GM12874 (cell line): ENCODE data around the gene EDEM2.

ENCODE experiments used
- TF ChIP-seq, protein P1 (sequence below): IDR thresholded peaks from 2 replicates; pipeline ENCODE4 v1.5.1; 2011; ENCODE audit warnings: low read depth, mild to moderate bottlenecking, control low read depth, low read length, moderate library complexity; ENCODE audit not compliant: insufficient read depth

EDEM2 gene, protein sequence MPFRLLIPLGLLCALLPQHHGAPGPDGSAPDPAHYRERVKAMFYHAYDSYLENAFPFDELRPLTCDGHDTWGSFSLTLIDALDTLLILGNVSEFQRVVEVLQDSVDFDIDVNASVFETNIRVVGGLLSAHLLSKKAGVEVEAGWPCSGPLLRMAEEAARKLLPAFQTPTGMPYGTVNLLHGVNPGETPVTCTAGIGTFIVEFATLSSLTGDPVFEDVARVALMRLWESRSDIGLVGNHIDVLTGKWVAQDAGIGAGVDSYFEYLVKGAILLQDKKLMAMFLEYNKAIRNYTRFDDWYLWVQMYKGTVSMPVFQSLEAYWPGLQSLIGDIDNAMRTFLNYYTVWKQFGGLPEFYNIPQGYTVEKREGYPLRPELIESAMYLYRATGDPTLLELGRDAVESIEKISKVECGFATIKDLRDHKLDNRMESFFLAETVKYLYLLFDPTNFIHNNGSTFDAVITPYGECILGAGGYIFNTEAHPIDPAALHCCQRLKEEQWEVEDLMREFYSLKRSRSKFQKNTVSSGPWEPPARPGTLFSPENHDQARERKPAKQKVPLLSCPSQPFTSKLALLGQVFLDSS

DNA sequence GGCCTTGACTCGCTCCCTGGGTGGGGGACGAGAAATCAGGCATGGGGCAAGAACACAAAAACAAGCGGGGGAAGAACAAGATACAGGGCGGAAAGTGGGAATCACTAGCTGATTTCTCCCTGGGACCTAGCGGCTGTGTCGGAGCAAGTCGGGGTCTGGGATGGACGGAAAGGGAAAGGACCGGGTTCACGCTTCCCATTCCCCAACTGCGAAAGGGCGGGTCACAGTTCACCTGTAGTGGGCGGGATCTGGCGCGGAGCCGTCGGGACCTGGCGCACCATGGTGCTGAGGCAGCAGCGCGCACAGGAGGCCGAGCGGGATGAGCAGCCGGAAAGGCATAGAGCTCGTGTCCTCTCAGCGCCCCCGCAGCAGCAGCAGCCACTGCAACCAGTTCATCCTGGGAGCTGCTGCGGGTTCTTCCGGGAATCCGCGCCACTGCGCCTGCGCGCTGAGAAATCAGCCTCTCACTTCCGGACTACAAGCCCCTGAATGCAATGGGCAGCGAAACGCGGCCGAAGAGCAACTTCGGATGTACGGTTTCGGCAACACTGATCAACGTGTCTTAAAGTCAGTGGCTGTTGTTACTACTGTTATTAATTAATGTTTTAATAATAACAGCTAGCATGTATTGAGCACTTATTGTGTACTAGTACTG lies at the start of gene EDEM2:
EDEM2 (minus strand) TSS at position 417 of the 655 bp plus-strand sequence; CDS start at position 339, 78 bp downstream.
- TF ChIP-seq, protein P1, sequence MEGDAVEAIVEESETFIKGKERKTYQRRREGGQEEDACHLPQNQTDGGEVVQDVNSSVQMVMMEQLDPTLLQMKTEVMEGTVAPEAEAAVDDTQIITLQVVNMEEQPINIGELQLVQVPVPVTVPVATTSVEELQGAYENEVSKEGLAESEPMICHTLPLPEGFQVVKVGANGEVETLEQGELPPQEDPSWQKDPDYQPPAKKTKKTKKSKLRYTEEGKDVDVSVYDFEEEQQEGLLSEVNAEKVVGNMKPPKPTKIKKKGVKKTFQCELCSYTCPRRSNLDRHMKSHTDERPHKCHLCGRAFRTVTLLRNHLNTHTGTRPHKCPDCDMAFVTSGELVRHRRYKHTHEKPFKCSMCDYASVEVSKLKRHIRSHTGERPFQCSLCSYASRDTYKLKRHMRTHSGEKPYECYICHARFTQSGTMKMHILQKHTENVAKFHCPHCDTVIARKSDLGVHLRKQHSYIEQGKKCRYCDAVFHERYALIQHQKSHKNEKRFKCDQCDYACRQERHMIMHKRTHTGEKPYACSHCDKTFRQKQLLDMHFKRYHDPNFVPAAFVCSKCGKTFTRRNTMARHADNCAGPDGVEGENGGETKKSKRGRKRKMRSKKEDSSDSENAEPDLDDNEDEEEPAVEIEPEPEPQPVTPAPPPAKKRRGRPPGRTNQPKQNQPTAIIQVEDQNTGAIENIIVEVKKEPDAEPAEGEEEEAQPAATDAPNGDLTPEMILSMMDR, result 0 out of 2 replicates have a peak, but pooled peaks have one; percentile 22

DNA sequence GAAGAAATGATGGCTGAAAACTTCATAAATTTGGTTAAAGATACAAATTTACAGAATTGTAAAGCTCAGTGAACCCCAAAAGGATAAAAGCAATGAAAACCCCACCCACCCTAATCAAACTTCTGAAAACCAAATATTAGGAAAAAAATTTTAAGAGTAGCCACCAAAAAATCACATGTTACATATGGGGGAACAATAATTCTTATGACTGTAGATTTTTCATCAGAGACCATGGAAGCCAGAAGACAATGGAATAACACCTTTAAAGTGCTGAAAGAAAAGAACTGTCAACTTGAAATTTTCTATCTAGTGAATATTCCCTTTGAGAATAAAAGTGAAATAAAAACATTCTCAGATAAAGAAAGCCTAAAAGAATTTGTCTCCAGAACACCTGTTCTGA lies 49.2 kb upstream of the EDEM2 start:
- TF ChIP-seq, protein P1, result no peak

DNA sequence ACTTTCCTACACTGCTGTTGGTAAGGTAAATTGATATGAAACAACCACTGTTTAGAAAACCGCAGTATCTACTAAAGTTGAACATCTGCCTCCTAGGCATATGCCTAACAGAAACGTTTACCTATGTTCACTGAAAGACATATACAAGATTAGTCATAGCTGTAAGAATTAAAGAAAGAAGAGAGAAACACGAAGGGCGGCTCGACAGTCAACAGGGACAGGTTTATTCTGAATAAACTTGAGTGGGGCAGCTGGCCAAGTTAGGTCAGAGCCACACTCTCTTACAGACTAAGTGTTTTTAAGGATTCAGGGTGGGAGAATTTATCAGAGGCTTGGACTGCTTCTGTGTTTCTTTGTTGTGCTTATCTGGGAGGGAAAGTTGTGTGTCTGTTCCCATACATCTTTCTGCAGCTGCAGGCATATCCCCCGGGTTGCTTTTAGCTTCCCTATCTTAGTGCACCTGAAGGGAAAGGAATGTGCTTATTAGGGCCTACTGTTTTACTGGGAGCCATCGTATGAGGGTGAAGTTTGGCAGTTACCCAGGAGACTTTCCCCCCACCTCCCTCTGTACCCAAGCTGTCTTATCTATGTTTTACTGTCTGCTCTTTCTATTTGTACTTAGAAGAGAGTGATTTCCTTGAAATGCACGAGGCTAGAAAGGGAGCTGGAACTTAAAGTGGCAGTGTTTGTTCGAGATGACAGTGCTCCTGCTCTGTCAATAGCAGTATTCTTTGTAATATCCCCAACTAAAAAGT lies 45.2 kb upstream of the EDEM2 start:
- TF ChIP-seq, protein P1, result no peak

DNA sequence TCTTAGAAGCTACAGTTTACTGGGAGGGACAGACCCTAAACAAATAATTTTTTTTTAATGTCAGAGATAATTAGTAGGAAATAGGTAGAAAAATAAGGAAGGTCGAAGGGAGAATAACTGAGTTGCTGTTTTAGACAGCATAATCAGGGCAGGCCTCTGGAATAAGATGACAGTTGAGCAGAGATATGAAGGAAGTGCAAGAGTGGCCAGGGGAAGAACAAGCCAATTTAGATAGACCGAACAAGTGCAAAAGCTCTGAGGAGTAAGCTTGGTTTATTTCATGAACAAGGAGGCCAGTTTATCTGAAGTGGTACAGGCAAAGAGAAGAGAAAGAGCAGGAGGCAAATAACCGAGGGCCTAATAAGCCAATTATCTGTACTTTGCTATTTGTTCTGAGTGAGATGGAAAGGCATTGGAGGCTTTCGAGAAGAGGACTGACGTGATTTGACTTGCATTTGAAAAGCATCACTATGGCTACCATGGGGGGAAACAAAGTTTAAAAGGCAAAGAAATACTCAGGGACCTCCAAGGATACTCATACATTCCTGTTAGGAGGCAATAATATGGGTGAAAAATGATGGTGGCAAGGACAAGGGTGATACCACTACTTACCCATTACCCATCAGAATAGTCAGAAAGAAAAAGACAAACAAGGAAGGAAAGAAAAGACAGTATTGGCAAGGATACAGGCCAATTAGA lies 44.4 kb upstream of the EDEM2 start:
- TF ChIP-seq, protein P1, result no peak

DNA sequence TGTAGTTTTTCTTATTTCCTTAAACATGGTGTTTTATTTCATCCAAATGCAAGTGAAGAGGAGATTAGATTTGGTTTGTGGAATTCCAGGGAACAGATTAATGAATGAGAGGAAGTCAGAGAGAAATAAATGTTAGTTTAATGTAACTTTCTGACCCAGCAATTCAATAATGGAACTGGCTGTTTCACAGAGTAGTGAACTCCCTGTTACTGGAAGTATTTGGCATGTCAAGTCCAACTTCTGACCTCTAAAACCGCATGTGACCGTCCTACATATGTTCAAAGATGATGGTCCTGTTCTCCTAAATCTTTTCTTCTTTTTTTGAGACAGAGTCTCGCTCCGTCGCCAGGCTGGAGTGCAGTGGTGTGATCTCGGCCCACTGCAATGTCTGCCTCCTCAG lies 43.4 kb upstream of the EDEM2 start:
- TF ChIP-seq, protein P1, result no peak

DNA sequence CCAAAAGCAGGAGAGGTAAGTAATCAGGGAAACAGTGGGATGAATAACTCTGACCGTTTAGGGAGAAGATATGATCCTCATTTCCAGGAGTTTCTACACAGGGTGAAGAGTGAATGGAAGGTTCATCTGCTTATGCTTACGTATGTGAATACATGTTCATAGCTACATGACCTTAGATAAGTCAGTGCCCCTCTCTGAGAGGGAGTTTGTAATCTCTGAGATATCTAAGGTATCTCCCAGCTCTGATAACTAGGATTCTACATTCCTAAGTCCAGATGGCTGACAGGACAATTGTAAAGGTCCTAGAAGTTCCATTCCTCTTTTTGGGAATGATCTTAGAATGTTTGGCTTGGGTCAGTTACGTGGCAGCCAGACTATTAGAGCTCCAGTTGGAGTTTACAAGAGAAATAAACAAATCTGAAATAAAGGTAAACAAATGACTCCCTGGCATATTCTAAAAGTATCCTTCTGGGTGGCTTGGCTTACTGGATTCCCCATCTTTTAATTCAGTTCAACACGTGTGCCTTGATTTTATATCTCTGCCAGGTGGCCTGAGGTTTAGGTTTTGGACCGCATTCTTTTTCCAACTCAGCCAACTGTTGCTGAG lies 40.6 kb upstream of the EDEM2 start:
- TF ChIP-seq, protein P1, result no peak
